Myocyte (in vitro differentiated cells): ENCODE measurements around the gene LITAFD. TPM values are rescaled to one million over a fixed set of nuclear protein-coding genes. Genes with fewer than 3 reads are reported as not detected.
A peak's percentile ranks its signal among the peaks of the same experiment; 100 is the strongest.

Source experiments
- DNase-seq: peaks from one replicate; pipeline ENCODE4 v3.0.0-alpha.2; 2012; ENCODE audit warnings: low read depth
- total RNA-seq: library from RNA; depleted of rRNA; stranded (reverse); fragments of >200 nt; gene quantifications from 2 replicates; pipeline ENCODE4 v1.2.3, GENCODE V29; 2014

LITAFD gene
- total RNA-seq, 1 donor from 2014 or later, result not detected

DNA sequence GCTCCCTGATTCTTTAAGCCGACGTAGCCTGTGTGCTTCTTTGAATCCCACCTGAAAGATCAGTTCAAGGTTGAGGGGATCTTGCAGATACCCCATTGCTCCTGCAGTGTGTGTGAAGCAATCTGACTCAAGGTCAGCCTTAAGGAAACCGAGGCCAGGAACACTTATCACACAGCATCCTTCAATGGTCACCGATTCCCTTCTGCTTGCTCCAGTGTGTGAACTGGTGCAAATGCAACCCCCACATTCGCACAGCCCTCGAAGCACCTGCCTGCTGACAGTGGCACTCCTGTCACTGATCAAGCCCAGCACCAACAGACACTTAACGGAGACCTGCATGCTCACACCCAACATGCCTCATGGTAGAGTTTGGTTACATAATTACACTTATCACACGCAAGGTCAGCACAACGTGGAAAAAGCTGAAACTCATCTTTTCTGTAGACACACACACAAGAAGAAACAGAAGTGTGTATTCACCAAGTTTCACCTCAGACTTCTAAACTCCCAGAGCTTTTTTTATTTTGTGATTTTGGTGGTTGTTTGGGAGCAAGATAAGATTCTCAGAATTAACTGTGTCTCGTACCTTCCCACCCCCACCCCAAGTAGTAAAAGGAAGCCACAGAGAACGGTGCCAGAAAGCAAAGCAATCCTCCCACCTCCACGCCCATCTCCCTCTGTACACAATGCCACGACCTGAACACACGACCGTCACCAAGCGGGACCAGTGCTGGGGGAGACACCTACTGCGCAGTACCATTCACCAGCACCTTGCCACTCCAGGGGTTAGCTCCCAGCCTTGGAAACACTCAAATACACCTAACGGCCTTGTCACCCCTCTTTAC, 37.2 kb downstream of the LITAFD start:
- no peak for DNase-seq

DNA sequence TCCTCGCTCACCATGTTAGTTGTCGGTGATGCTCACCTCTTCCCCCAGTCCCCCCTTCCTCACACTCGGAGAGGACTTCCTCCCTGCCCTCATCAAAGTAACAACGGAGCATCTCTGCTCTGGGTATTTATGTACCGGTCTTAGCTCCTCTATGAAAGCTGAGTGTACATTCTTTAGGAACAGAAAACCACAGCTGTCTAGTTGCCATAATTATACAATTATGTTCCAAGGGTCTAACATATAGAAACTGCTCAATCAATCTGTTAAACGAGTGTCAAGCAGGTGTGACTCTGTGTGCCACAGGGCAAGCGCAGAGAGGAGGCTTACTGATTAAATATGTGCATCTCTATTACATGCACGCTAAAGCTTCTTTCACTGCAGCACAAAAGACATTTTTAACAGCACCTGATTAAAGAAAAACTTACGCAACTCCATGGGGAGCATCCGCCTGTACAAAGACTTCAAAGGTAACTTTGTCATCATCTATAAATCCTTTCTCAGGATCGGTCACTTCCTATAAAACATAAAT, 37.8 kb downstream of the LITAFD start:
- DNase-seq, result no peak

- no peak for DNase-seq
Observed at GRCh38 chr16:8920645-8921346, 38.6 kb downstream of the LITAFD start.

GRCh38 chr16:8921347-8921984, 39.3 kb downstream of the LITAFD start:
- no peak for DNase-seq

DNA sequence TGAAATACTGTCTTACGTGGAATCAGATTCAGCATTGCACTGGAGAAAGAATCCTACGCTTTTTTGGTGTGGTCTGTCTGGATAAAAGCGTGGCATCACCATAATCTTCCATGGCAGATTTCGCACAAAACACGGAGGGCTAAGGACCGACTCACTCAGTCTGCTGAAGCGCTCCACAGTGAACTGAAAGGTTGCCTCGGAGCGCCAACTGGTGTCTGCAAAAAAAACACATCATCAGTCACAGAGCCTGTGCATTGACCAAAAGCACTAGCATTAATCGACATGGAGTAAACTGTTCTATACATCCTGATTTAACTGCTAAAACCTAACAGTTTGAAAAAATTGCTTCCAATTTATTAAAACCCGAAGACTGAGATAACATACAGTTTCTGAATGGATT, 41.0 kb downstream of the LITAFD start:
- DNase-seq, result no peak

GRCh38 chr16:8924214-8924613, 42.1 kb downstream of the LITAFD start:
- no peak for DNase-seq

DNA sequence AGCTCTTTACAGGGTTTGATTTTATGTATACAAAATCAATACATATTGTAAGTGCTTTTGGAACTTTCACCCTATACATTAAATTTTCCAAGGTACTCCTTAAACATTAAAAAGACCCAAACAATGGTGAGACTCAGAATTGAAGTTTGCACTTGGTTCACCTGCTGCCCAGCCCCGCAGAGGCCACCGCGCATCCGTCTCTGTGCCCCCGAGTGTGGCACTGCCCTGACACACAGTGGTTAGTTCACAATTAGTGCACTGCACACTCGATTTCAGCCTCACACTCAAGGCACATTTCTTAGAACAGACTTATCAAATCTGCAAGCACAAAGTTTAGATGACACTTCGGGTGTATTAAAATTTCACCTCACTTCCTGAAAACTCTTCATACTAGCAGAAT, 43.3 kb downstream of the LITAFD start:
- no peak for DNase-seq

- no peak for DNase-seq
Observed at GRCh38 chr16:8926827-8927226, 44.7 kb downstream of the LITAFD start.

DNA sequence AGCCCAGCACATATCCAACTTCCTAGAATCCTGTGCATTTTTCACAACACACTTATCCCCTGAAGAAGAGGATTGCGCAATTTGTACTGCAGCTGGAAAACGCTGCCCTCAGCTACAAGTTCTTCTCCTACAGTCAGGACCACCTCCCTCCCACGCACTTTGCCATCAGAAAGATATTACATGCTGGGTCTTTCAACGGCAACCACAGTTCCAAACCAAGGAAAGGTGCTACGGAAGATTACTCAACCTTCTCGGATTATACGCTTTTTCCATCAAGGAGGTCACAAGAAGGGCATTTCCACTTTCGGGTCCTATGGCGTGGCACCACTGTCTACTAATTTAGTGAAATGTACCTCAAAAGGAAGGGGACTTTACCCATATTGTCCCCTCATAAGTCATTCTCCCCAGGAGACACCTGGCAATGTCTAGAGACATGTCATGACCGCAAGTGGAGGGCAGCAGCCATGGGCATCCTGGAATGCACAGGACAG, 46.4 kb downstream of the LITAFD start:
- DNase-seq, result no peak

- DNase-seq, result peak; percentile 7
Observed at GRCh38 chr16:8929086-8929748, 47.1 kb downstream of the LITAFD start.

- peak; percentile 71 for DNase-seq
Observed at GRCh38 chr16:8931859-8932258, 49.7 kb downstream of the LITAFD start.

- no peak for DNase-seq
Observed at GRCh38 chr16:8934601-8935000, 52.5 kb downstream of the LITAFD start.

Other genes starting within 250 kb of the LITAFD start
- gene ABAT, start 207.7 kb upstream of the LITAFD start, total RNA-seq, result 3.2 and 6.3 TPM in 2 replicates
- gene TMEM186, start 84.7 kb upstream of the LITAFD start, total RNA-seq, result 3.8 and 5.9 TPM in 2 replicates
- 19.8 and 30.8 TPM in 2 replicates for gene PMM2, start 84.5 kb upstream of the LITAFD start, total RNA-seq
- gene CARHSP1, start 13.3 kb upstream of the LITAFD start, total RNA-seq, result 91.4 and 96.3 TPM in 2 replicates
- gene USP7, start 81.6 kb downstream of the LITAFD start, total RNA-seq, result 57.2 and 69.3 TPM in 2 replicates
- 69.4 and 71.6 TPM in 2 replicates for gene HAPSTR1, start 209.3 kb downstream of the LITAFD start, total RNA-seq